ENCODE results near the gene LRCH2.

GRCh38 chrX:115142057-115142456, 91.8 kb downstream of the LRCH2 start:
- TF ChIP-seq, protein P1, sequence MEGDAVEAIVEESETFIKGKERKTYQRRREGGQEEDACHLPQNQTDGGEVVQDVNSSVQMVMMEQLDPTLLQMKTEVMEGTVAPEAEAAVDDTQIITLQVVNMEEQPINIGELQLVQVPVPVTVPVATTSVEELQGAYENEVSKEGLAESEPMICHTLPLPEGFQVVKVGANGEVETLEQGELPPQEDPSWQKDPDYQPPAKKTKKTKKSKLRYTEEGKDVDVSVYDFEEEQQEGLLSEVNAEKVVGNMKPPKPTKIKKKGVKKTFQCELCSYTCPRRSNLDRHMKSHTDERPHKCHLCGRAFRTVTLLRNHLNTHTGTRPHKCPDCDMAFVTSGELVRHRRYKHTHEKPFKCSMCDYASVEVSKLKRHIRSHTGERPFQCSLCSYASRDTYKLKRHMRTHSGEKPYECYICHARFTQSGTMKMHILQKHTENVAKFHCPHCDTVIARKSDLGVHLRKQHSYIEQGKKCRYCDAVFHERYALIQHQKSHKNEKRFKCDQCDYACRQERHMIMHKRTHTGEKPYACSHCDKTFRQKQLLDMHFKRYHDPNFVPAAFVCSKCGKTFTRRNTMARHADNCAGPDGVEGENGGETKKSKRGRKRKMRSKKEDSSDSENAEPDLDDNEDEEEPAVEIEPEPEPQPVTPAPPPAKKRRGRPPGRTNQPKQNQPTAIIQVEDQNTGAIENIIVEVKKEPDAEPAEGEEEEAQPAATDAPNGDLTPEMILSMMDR (IDR thresholded peaks at IDR 0.05), result no peak
- no peak for TF ChIP-seq POLR2A (IDR thresholded peaks at IDR 0.05; ENCODE audit: low read depth)
- TF ChIP-seq POLR2AphosphoS5 (IDR thresholded peaks at IDR 0.05), result no peak
- no peak for TF ChIP-seq EP300 (IDR thresholded peaks at IDR 0.05)

Data from esophagus muscularis mucosa (tissue), 4 donors.